SK-N-SH treated with all-trans-retinoic acid at 6 μM for 48 hours (cell line): ENCODE measurements around the gene AIF1L.

Source experiments
- BACH2 ChIP-seq: fragments of 250-450 bp; sonication (Bioruptor Pico); IDR thresholded peaks from 2 replicates; pipeline ENCODE4 v1.9.0; 2021; ENCODE audit warnings: mild to moderate bottlenecking, borderline replicate concordance
- CSDC2 ChIP-seq: fragments of 250-450 bp; sonication (Bioruptor Pico); IDR thresholded peaks from 2 replicates; pipeline ENCODE4 v1.5.0; 2020; ENCODE audit warnings: mild to moderate bottlenecking, moderate library complexity
- OSR1 ChIP-seq: fragments of 250-450 bp; sonication (Bioruptor Pico); IDR thresholded peaks from 2 replicates; pipeline ENCODE4 v1.8.0; 2022; ENCODE audit warnings: moderate library complexity, mild to moderate bottlenecking, inconsistent platforms
- PATZ1 ChIP-seq: fragments of 250-450 bp; sonication (Bioruptor Pico); IDR thresholded peaks from 2 replicates; pipeline ENCODE4 v1.8.0; 2020; ENCODE audit warnings: mild to moderate bottlenecking, moderate library complexity, borderline replicate concordance
- TOX ChIP-seq: fragments of 250-450 bp; sonication (Bioruptor Pico); IDR thresholded peaks from 2 replicates; pipeline ENCODE4 v1.8.0; 2021; ENCODE audit warnings: mild to moderate bottlenecking, moderate library complexity, borderline replicate concordance
- ZC3H10 ChIP-seq: fragments of 250-450 bp; sonication (Bioruptor Pico); IDR thresholded peaks from 2 replicates; pipeline ENCODE4 v1.5.1; 2021; ENCODE audit warnings: mild to moderate bottlenecking, moderate library complexity
- ZFP30 ChIP-seq: fragments of 450-650 bp; formaldehyde crosslinking; IDR thresholded peaks from 2 replicates; pipeline ENCODE4 v1.5.0; 2022; ENCODE audit warnings: mild to moderate bottlenecking, moderate library complexity

DNA sequence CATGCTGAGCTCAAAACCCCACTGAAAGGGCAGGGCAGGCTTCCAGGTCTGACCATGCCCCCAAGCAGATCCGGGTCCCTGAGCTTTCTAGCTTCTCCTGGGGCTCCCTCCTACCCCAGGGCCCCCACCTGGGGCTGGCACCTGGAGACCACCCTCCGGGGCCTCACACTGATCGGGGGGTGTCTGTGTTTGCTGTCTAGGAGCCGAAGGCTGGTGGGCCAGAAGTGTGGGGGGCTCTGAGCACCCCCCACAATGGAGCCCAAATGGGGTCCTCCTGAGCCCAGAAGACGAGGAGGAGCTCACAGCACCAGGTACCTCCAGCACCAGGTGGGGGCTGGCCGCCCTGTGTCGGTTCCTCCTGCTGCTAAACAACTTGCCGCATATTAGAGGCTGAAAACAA lies 47.5 kb upstream of the AIF1L start:
- no peak for TF ChIP-seq ZC3H10 (CRISPR knock-in tag)
- TF ChIP-seq BACH2 (CRISPR knock-in tag): no peak
- TF ChIP-seq OSR1 (CRISPR knock-in tag): no peak
- no peak for TF ChIP-seq CSDC2 (CRISPR knock-in tag)
- no peak for TF ChIP-seq TOX (CRISPR knock-in tag)
- no peak for TF ChIP-seq ZFP30 (CRISPR knock-in tag)
- no peak for TF ChIP-seq PATZ1 (CRISPR knock-in tag)
